K562 (cell line): ENCODE data around the gene YEATS2. TPM values are rescaled to one million over a fixed set of nuclear protein-coding genes. Genes with fewer than 3 reads are reported as not detected.

Experiments
- ARID1B ChIP-seq: fragments of 450-650 bp; IDR thresholded peaks from 2 replicates; pipeline ENCODE4 v1.6.1; 2016; ENCODE audit warnings: antibody characterized with exemption, mild to moderate bottlenecking, inconsistent platforms
- CHD4 ChIP-seq: fragments of 200-600 bp; sonication (generic); IDR thresholded peaks from 3 replicates; pipeline ENCODE4 v1.6.1; 2012; ENCODE audit warnings: low read depth, mild to moderate bottlenecking, mixed read lengths, low read length, inconsistent platforms; ENCODE audit not compliant: insufficient read depth, insufficient replicate concordance, poor library complexity, severe bottlenecking
- polyA plus RNA-seq, 8 experiments: library from polyadenylated mRNA; depleted of rRNA in 4 of 8; stranded (reverse) in 5 of 8; unstranded in 3 of 8; fragments of >200 nt; fragmentation: Nextera tagmentation in 2 of 8; fragmentation: Illumina TruSeq in 1 of 8; extraction: Ambion mirVana in 2 of 8; extraction: Trizol in 1 of 8; gene quantifications; 2 replicates each; pipeline versions ENCODE4 v1.2.1 to v1.2.3, GENCODE V29; 2011 to 2014; ENCODE audit warnings: inconsistent platforms in 1 of 8, missing spikeins in 1 of 8
- total RNA-seq, 7 experiments: library from RNA; depleted of rRNA in 6 of 7; stranded (reverse); fragments of >200 nt in 6 of 7; fragmentation: Illumina TruSeq in 2 of 7; extraction: Trizol in 2 of 7; gene quantifications; 2 replicates each; pipeline versions ENCODE4 v1.2.1 to v1.2.3, GENCODE V29; 2011 to 2021; ENCODE audit warnings: low replicate concordance in 1 of 7

Gene YEATS2
- total and polyA plus RNA-seq, 9 of the 15 experiments (the other 6 are each of a cell fraction or from before 2014, with no cell fraction given) = 1.8 to 35.2 (median 19.0) TPM

- no peak for TF ChIP-seq ARID1B
- no peak for TF ChIP-seq CHD4
Measured at GRCh38 chr3:183857863-183858262, 160.3 kb downstream of the YEATS2 start (continued).

Other genes with a start within 250 kb of the YEATS2 start
- 1.2 and 1.4 TPM in 2 replicates for gene KLHL6, start 142.1 kb upstream of the YEATS2 start, total RNA-seq (2014; rRNA removed)
- 1.9 and 2.0 TPM in 2 replicates for gene KLHL6, start 142.1 kb upstream of the YEATS2 start, total RNA-seq (2014; rRNA removed; fragmentation: Illumina TruSeq; extraction: Trizol)
- gene KLHL6, start 142.1 kb upstream of the YEATS2 start, total RNA-seq (2015; rRNA removed; fragmentation: Illumina TruSeq; extraction: Trizol) = 1.2 and 1.3 TPM in 2 replicates
- gene KLHL6, start 142.1 kb upstream of the YEATS2 start, total RNA-seq (2021) = 1.4 and 2.1 TPM in 2 replicates
- gene KLHL6, start 142.1 kb upstream of the YEATS2 start, polyA plus RNA-seq (2011; rRNA removed) = 0.61 and 0.70 TPM in 2 replicates
- gene KLHL6, start 142.1 kb upstream of the YEATS2 start, polyA plus RNA-seq (2014; fragmentation: Illumina TruSeq; extraction: Trizol) = 1.7 TPM in 2 replicates
- under 1 TPM; 0.18 to 0.46 TPM for gene KLHL6, start 142.1 kb upstream of the YEATS2 start, polyA plus RNA-seq (2014; fragmentation: Nextera tagmentation; extraction: Ambion mirVana)
- 1.7 and 2.1 TPM in 2 replicates for gene KLHL6, start 142.1 kb upstream of the YEATS2 start, polyA plus RNA-seq (2014; rRNA removed)
- gene KLHL24, start 62.2 kb upstream of the YEATS2 start, total RNA-seq (2014; rRNA removed) = 9.5 and 14.2 TPM in 2 replicates
- 14.7 and 18.8 TPM in 2 replicates for gene KLHL24, start 62.2 kb upstream of the YEATS2 start, total RNA-seq (2014; rRNA removed; fragmentation: Illumina TruSeq; extraction: Trizol)
- 7.4 and 8.7 TPM in 2 replicates for gene KLHL24, start 62.2 kb upstream of the YEATS2 start, total RNA-seq (2015; rRNA removed; fragmentation: Illumina TruSeq; extraction: Trizol)
- gene KLHL24, start 62.2 kb upstream of the YEATS2 start, total RNA-seq (2021) = 14.5 and 21.2 TPM in 2 replicates
- 15.8 and 18.3 TPM in 2 replicates for gene KLHL24, start 62.2 kb upstream of the YEATS2 start, polyA plus RNA-seq (2011; rRNA removed)
- gene KLHL24, start 62.2 kb upstream of the YEATS2 start, polyA plus RNA-seq (2014; fragmentation: Illumina TruSeq; extraction: Trizol) = 9.1 and 13.7 TPM in 2 replicates
- gene KLHL24, start 62.2 kb upstream of the YEATS2 start, polyA plus RNA-seq (2014; fragmentation: Nextera tagmentation; extraction: Ambion mirVana) = 1 to 10 TPM; 3.3 to 6.6 TPM
- 13.8 and 17.1 TPM in 2 replicates for gene KLHL24, start 62.2 kb upstream of the YEATS2 start, polyA plus RNA-seq (2014; rRNA removed)
- 0.82 and 1.1 TPM in 2 replicates for gene MAP6D1, start 127.8 kb downstream of the YEATS2 start, total RNA-seq (2014; rRNA removed)
- not detected in 2 replicates for gene MAP6D1, start 127.8 kb downstream of the YEATS2 start, total RNA-seq (2014; rRNA removed; fragmentation: Illumina TruSeq; extraction: Trizol)
- gene MAP6D1, start 127.8 kb downstream of the YEATS2 start, total RNA-seq (2015; rRNA removed; fragmentation: Illumina TruSeq; extraction: Trizol) = 0.22 TPM in 1 of 2 replicates, not detected in the other
- gene MAP6D1, start 127.8 kb downstream of the YEATS2 start, total RNA-seq (2021) = 1.5 and 2.4 TPM in 2 replicates
- not detected in 2 replicates for gene MAP6D1, start 127.8 kb downstream of the YEATS2 start, polyA plus RNA-seq (2011; rRNA removed)
- gene MAP6D1, start 127.8 kb downstream of the YEATS2 start, polyA plus RNA-seq (2014; fragmentation: Illumina TruSeq; extraction: Trizol) = 0.16 and 0.84 TPM in 2 replicates
- gene MAP6D1, start 127.8 kb downstream of the YEATS2 start, polyA plus RNA-seq (2014; fragmentation: Nextera tagmentation; extraction: Ambion mirVana) = under 1 TPM in 1 of 2 experiments, not detected in 1; 0.18 TPM
- 0.54 and 0.66 TPM in 2 replicates for gene MAP6D1, start 127.8 kb downstream of the YEATS2 start, polyA plus RNA-seq (2014; rRNA removed)
- 61.8 and 70.6 TPM in 2 replicates for gene PARL, start 187.1 kb downstream of the YEATS2 start, total RNA-seq (2014; rRNA removed)
- 57.4 and 74.2 TPM in 2 replicates for gene PARL, start 187.1 kb downstream of the YEATS2 start, total RNA-seq (2014; rRNA removed; fragmentation: Illumina TruSeq; extraction: Trizol)
- 49.8 and 56.5 TPM in 2 replicates for gene PARL, start 187.1 kb downstream of the YEATS2 start, total RNA-seq (2015; rRNA removed; fragmentation: Illumina TruSeq; extraction: Trizol)
- gene PARL, start 187.1 kb downstream of the YEATS2 start, total RNA-seq (2021) = 67.7 and 82.2 TPM in 2 replicates
- 56.4 and 77.6 TPM in 2 replicates for gene PARL, start 187.1 kb downstream of the YEATS2 start, polyA plus RNA-seq (2011; rRNA removed)
- 55.0 and 65.5 TPM in 2 replicates for gene PARL, start 187.1 kb downstream of the YEATS2 start, polyA plus RNA-seq (2014; fragmentation: Illumina TruSeq; extraction: Trizol)
- gene PARL, start 187.1 kb downstream of the YEATS2 start, polyA plus RNA-seq (2014; fragmentation: Nextera tagmentation; extraction: Ambion mirVana) = 10 to 100 TPM; 39.5 to 43.6 TPM
- 78.0 and 82.4 TPM in 2 replicates for gene PARL, start 187.1 kb downstream of the YEATS2 start, polyA plus RNA-seq (2014; rRNA removed)